ENCODE data around the gene FPGS.

FPGS gene

DNA sequence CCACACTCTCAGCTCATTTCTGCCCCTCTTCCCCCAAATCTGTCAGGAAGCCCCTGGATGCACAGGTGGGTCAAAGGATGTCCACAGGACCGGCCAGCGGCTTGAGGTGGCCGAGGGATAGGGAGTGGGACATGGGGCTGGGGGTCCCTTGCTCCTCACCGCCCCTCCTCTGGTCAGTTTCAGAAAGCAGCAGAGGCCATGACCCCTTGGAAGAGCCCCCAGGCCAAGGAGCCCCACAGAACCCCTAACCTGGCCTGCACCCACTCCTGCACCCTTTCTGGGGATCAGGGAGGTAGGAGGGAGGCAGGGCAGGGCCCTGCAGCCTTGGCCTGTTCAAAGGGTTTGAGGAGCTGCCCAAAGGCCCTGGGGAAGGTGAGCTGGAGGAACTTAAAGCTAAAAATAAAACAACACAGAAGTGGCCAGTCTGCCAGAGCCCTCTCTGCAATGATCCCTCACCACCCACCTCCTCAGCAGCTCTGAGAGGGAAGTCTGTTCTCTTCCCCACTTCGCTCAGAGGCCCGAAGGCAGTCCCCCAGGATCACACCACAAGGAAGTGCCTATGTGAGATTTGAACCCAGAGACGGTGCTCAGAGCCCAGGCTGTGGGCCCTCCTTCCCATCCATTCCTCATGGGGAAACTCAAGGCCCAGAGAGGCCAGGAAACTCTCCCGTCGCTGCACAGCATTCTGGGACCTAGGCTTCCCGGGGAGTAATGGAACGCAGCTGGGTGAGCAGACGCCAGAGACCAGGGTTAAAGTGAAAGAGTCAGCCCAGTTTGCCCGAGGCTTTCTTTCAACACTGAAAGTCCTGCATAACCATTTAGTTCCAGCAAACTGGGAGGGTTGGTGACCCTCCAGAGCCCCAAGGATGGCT lies 50.9 kb downstream of the FPGS start:
- no peak for TF ChIP-seq CTCF (IDR thresholded peaks at IDR 0.05; ENCODE audit: insufficient read depth, missing control alignments)
- no peak for FAIRE-seq
- DNase-seq (ENCODE audit: insufficient read length, low spot score), result no peak

DNA sequence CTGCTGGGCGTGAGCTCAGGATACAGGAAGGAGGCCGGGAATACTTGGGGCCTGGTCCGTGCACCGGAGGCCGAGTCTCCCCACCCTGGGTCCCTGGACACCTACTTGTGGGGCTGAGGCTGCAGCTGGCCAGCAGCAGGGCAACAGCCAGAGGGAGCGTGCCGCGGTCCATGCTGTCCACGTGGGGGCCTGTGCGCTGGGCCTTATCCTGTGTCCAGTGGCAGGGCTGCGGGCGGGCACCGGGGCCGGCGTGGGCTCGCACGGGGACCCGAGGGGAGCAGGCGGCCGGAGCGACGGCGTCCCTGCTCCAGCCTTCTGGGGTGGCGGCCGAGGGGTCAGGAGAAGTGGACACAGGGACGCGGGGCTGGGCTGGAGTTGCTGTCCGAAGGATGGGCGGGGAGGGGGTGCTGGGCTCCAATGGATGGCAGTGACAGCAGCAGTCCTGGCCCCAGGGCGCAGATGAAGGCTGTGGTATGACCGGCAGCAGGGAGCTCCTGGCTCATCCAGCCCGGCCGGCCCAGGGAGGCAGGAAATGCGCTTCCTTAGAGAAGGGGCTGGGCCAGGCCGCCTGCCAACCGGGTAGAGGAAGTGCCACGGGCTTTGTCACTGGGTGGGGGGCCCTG lies 51.6 kb downstream of the FPGS start, which contains the start of gene ENG:
TSS of gene ENG (minus strand) at position 475 of the 623 bp plus-strand sequence. CDS start at position 172, 303 bp downstream.
- no peak for FAIRE-seq
- no peak for DNase-seq (ENCODE audit: insufficient read length, low spot score)
- no peak for TF ChIP-seq CTCF (IDR thresholded peaks at IDR 0.05; ENCODE audit: insufficient read depth, missing control alignments)

GRCh38 chr9:127854960-127855359 lies 52.3 kb downstream of the FPGS start:
- FAIRE-seq, result no peak
- no peak for TF ChIP-seq CTCF (IDR thresholded peaks at IDR 0.05; ENCODE audit: insufficient read depth, missing control alignments)
- DNase-seq (ENCODE audit: insufficient read length, low spot score), result no peak

DNA sequence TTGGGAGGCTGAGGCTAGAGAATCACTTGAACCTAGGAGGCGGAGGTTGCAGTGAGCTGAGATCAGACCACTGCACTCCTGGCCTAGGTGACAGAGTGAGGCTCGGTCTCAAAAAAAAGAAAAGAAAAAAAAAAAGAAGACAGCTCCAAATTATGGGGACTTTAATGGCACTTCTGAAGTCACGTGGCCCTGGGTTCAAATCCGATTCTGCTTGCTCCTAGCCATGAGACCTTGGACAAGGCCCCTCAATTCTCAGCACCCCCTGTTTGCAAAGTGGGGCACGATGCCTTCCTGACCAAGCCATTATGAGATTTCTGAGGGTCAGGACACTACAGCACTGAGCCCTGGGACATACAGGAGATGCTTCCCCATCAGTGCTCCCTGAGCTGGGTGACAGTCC lies 52.8 kb downstream of the FPGS start:
- no peak for TF ChIP-seq CTCF (IDR thresholded peaks at IDR 0.05; ENCODE audit: insufficient read depth, missing control alignments)
- FAIRE-seq, result no peak
- no peak for DNase-seq (ENCODE audit: insufficient read length, low spot score)

GRCh38 chr9:127856094-127856728 lies 53.5 kb downstream of the FPGS start:
- no peak for FAIRE-seq
- DNase-seq (ENCODE audit: insufficient read length, low spot score), result no peak
- TF ChIP-seq CTCF (IDR thresholded peaks at IDR 0.05; ENCODE audit: insufficient read depth, missing control alignments), result no peak

DNA sequence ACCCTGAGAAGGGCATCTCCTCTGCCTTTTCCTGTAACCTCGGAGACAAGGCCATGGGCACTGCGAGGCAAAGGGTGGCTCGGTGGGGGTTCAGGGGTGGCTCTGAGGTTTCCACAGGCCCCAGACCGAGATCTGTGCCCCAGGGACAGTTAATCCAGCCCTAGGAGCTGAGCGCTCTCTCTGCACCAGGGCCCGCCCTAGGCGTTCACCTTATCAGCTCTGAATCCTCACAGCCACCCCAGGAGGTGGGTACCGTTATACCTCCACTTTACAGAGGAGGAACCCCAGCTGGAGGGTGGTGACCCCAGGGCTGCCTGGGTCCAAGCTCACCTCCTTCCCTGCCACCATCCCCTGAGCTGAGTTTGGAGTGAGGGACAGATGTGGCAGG lies 54.0 kb downstream of the FPGS start:
- TF ChIP-seq CTCF (IDR thresholded peaks at IDR 0.05; ENCODE audit: insufficient read depth, missing control alignments), result no peak
- DNase-seq (ENCODE audit: insufficient read length, low spot score), result no peak
- no peak for FAIRE-seq

Measured in D721Med (cell line).